Stimulated activated effector memory CD8-positive, alpha-beta T cell treated with anti-CD3 and anti-CD28 coated beads, Interleukin-12 subunit alpha, Interleukin-12 subunit beta, amount 100 ng/mL, for 72 hours (primary cell): ENCODE data around the gene SCML1.

Source experiments
- ATAC-seq: fragments of 150-1000 bp; cut with Tn5 transposase; 2 replicates; pipeline ENCODE4 v1.10.0; 2021
- DNase-seq, 2 donors: peaks; one replicate each; pipeline ENCODE4 v3.0.0; 2021 to 2022; ENCODE audit warnings: low spot score in 2 of 2
- H3K27ac Mint-ChIP-seq: one replicate; pipeline ENCODE4 v1.8.0; 2022; ENCODE audit warnings: mild to moderate bottlenecking, mixed read lengths
- H3K36me3 Mint-ChIP-seq: one replicate; pipeline ENCODE4 v1.8.0; 2022; ENCODE audit warnings: mild to moderate bottlenecking, mixed read lengths
- H3K4me1 Mint-ChIP-seq: one replicate; pipeline ENCODE4 v1.8.0; 2022; ENCODE audit warnings: mixed read lengths
- H3K4me3 Mint-ChIP-seq: one replicate; pipeline ENCODE4 v1.8.0; 2022; ENCODE audit warnings: mild to moderate bottlenecking, mixed read lengths
- H3K9me3 Mint-ChIP-seq: one replicate; pipeline ENCODE4 v1.8.0; 2022; ENCODE audit warnings: mixed read lengths

The SCML1 gene, protein sequence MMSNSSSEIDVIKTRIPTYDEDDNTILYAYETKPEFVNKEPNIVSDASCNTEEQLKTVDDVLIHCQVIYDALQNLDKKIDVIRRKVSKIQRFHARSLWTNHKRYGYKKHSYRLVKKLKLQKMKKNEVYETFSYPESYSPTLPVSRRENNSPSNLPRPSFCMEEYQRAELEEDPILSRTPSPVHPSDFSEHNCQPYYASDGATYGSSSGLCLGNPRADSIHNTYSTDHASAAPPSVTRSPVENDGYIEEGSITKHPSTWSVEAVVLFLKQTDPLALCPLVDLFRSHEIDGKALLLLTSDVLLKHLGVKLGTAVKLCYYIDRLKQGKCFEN

DNA sequence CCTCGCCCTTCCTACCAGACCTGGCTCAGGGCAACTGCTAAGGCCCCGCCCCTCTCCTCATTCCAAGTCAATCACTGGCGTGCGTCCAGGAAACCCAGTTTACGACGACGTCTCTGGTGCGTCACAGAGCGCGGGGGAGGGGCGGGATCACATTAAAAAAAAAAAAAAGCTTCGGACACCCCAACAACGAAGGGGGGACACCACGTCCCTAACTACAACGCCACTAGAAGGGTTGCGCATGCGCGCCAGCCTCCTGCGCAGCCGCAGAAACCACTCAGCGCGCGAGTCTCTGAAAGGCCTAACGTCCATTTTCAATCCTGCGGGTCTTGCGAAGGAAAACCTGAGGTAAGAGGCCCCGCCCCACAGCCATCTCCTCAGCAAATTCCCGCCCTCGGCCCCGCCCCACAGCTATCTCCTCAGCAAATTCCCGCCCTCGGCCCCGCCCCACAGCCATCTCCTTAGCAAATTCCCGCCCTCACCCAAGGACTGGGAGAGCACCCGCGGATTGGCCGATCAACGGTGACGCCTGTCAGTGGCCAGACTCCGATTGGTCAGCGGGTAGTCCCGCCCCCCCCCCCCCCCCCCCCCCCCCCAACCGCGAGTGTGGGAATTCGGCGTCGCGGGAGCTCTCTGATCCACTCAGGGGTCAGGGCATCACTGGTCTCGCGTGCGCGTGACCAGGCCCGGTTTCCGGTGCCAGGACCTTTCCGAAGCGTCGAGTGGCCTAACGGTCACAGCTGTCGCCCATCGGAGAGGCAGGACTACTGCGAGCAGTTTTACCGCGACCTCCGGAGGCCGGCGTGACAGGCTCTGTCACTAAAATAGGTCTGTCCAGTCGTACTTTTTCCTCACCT is at the start of gene SCML1:
TSS of gene SCML1 (plus strand) at position 638 of the 854 bp plus-strand sequence. CDS start 6,694 bp downstream, outside the sequence.
- Mint-ChIP-seq H3K9me3 (no peaks in the 10 kb centered on the region), H3K4me1 (peaks cover 18% of the 10 kb centered on the region), H3K27ac (no peak within 1 kb of the TSS), H3K4me3 (peak within 1 kb of the TSS; percentile 68), H3K36me3 (peaks cover 5% of the 10 kb centered on the region)
- DNase-seq (peak; percentile 9 to 55), ATAC-seq (peak; percentile 75)

DNA sequence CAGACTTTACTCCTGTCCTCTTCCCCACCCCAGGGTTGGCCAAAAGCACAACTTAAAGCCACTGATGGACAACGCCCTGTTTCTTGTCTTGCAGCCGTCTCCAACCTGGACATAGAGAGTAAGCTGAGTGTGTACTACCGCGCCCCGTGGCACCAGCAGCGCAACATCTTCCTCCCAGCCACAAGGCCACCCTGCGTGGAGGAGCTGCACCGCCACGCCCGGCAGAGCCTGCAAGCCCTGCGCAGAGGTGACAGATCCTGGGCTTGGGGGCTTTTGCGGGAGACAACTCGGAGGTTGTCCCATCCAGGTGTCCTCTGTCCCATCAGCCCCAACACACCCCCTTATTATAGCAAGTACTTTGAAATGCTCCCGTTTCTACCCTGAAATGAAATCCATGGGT is 49.6 kb upstream of the SCML1 start:
- H3K4me1 Mint-ChIP-seq: peaks cover 4% of the 10 kb centered on the region
- ATAC-seq: no peak
- no peak overlapping the region for H3K4me3 Mint-ChIP-seq
- no peak for DNase-seq
- H3K27ac Mint-ChIP-seq: no peak overlapping the region
- H3K9me3 Mint-ChIP-seq: no peaks in the 10 kb centered on the region
- no peaks in the 10 kb centered on the region for H3K36me3 Mint-ChIP-seq

DNA sequence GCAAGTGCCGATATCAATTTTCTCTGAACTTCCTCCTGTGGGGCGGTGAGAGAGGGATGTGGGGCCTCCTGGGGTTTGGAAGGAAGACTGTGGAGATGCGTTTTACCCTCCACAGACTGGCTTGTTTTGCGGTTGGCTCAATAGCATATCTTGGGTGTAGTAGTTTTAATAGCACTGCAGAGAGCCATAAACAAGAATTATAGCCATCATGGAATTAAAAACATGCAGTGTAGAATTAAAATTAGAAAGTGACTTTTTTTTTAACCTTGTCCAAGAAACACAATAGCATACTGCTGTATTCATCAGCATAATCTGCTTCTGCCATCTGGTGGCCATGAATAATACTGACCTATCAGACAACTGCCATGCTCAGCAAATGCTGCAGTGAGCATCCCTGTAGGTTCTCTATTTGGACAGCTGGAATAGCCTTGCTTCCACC is 47.3 kb upstream of the SCML1 start:
- ATAC-seq: no peak
- no peak overlapping the region for H3K27ac Mint-ChIP-seq

DNA sequence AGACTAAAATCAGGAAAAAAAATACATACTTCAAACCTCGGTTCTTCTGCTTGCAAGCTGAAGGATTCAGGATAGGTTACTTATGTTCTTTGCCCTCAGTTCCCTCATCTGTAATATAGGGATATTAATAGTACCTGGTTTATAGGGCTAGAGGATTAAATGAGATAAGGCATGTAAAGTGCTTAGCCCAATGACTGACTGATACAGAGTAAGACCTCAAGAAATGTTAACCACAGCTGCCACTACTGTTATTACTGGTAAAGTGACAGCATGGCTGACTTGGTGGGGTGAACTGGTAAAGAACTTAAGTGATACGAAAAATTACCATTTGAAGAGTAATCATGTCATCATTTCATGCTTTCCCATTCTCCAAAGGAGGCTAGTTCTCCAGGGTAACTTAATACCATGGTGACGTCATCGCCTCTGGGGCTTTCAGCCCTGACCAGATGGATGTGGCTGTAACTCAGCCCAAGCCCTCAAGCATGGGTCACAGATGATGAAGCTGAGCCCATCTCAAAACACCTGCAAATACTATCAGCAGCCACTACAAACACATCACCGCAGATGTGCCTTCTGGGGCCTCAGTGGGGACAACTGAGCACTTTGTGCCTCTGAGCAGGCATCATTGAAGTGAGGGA is 44.5 kb upstream of the SCML1 start:
- Mint-ChIP-seq H3K9me3 (no peaks in the 10 kb centered on the region), H3K27ac (no peak overlapping the region), H3K36me3 (no peaks in the 10 kb centered on the region), H3K4me1 (no peaks in the 10 kb centered on the region), H3K4me3 (no peak overlapping the region)
- ATAC-seq (peak; percentile 83), DNase-seq (no peak)

More for the DNA sequence above, 47.3 kb upstream of the SCML1 start:
- no peak overlapping the region for H3K4me3 Mint-ChIP-seq
- no peaks in the 10 kb centered on the region for H3K4me1 Mint-ChIP-seq
- no peak for DNase-seq
- H3K9me3 Mint-ChIP-seq: no peaks in the 10 kb centered on the region
- H3K36me3 Mint-ChIP-seq: no peaks in the 10 kb centered on the region

DNA sequence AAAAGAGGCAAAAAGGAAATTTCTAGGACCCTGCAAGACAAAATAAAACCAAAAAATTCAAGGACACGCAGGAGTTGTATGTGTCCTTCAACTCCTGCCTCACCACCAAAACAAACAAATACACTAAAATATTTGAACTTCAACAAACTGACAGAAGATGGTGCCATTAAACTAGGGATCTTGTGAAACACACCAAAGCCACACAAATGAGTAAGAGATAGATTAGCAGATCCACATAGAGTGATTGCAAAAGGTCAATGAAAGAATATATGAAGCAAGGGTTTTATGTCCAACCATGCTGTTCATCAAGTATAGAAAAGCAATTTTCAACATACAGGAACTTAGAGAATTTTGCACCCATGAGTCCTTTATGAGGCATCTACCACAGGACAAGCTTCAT is 40.1 kb upstream of the SCML1 start:
- H3K4me1 Mint-ChIP-seq: no peaks in the 10 kb centered on the region
- no peaks in the 10 kb centered on the region for H3K9me3 Mint-ChIP-seq
- H3K36me3 Mint-ChIP-seq: no peaks in the 10 kb centered on the region
- H3K27ac Mint-ChIP-seq: no peak overlapping the region
- DNase-seq (no peak), ATAC-seq (no peak)
- no peak overlapping the region for H3K4me3 Mint-ChIP-seq

DNA sequence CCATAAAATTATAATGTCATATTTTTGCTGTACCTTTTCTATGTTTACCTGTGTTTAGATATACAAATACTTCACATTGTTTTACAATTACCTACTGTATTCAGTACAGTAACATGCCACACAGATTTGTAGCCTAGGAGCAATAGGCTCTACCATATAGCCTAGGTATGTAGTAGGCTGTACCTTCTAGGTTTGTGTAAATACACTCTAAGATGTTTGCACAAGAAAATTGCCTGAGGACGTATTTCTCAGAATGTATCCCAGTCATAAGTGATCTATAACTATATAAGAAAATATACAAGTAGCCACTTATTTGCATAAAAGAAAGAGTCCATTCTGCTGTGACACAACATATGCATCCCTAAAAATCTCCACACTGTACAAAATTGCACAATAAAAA is 36.3 kb upstream of the SCML1 start:
- ATAC-seq: no peak
- no peaks in the 10 kb centered on the region for H3K36me3 Mint-ChIP-seq
- no peaks in the 10 kb centered on the region for H3K4me1 Mint-ChIP-seq
- H3K9me3 Mint-ChIP-seq: no peaks in the 10 kb centered on the region
- no peak for DNase-seq
- H3K4me3 Mint-ChIP-seq: no peak overlapping the region
- no peak overlapping the region for H3K27ac Mint-ChIP-seq

DNA sequence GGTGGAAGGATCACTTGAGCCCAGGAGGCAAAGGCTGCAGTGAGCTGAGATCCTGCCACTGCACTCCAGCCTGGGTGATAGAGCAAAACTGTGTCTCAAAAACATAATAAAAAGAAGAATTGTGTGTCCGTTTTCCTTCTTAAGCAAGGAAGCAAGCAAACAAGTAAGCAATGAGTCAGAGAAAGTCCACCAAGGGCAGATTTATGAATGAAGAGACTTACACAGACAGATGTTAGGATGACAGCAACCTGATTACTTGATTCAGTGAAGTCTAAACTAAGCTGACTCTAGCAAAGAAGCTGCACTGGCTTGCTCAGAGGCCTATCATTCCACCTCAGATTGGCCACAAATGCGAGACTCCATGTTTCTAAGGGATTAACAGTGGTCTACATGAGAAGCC is 34.1 kb upstream of the SCML1 start:
- Mint-ChIP-seq H3K4me3 (no peak overlapping the region), H3K36me3 (no peaks in the 10 kb centered on the region), H3K9me3 (no peaks in the 10 kb centered on the region), H3K27ac (no peak overlapping the region), H3K4me1 (no peaks in the 10 kb centered on the region)
- no peak for ATAC-seq
- no peak for DNase-seq

DNA sequence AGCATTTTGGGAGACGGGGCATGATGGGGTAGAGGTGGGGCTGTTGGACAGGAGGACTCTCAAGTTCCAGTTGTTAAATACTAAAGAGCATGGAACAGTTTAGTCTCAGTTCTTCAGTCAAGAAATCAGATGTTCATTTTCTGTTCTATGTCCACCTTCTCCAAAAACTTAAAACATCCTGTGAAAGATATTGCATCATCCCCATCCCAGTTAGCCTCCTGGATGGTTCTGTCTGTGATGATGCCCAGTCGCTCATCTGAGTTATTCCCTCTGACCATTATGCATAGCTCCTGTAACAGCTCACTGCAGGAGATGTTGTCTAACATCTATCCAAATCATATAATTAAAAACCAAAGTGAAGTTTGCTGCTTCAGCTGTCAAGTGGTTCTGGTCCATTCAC is 32.1 kb upstream of the SCML1 start:
- Mint-ChIP-seq H3K27ac (no peak overlapping the region), H3K4me1 (no peaks in the 10 kb centered on the region), H3K9me3 (no peaks in the 10 kb centered on the region), H3K36me3 (no peaks in the 10 kb centered on the region), H3K4me3 (no peak overlapping the region)
- ATAC-seq: no peak
- no peak for DNase-seq

DNA sequence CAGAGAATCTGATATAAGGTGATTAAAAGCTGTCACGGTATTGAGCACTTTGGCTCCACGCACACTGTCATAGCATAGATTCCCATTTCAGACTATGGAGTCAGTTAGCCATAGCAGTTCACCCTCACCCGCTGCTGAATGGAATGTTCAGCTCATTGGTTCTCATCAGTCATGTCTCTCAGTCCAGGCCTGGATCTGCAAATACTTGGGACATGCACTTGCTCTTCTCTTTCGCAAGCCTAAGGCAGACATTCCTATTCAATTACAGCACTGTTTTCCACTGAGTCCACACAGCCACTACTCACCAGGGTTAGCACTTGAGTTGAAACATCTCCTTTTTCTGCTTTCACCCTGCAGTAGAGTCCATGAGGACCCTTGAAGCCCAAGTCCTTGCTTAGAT is 30.6 kb upstream of the SCML1 start:
- no peak for ATAC-seq
- no peak overlapping the region for H3K27ac Mint-ChIP-seq
- no peaks in the 10 kb centered on the region for H3K4me1 Mint-ChIP-seq
- no peaks in the 10 kb centered on the region for H3K9me3 Mint-ChIP-seq
- DNase-seq: no peak
- H3K36me3 Mint-ChIP-seq: no peaks in the 10 kb centered on the region
- no peak overlapping the region for H3K4me3 Mint-ChIP-seq

DNA sequence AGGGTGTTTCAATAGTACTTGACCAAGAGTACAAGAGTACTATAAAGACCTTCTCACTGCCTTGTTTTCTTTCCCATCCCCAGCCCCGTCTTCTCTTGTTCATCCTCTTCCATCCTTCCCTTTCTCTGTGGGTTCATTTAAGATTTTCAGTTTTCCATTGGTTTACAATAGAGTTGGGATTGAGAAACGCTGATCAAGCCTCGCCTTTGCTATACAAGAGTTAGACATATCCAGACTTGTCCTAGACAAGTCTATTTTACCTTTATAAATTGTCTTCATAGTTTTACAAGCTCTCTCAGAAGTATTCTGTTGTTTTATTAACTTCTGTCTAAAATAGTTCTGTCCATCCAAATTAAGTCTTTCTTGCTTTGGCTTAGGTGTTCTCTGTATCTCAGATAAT is 29.6 kb upstream of the SCML1 start:
- Mint-ChIP-seq H3K9me3 (no peaks in the 10 kb centered on the region), H3K4me3 (no peak overlapping the region), H3K4me1 (no peaks in the 10 kb centered on the region), H3K27ac (no peak overlapping the region), H3K36me3 (no peaks in the 10 kb centered on the region)
- no peak for DNase-seq
- no peak for ATAC-seq

DNA sequence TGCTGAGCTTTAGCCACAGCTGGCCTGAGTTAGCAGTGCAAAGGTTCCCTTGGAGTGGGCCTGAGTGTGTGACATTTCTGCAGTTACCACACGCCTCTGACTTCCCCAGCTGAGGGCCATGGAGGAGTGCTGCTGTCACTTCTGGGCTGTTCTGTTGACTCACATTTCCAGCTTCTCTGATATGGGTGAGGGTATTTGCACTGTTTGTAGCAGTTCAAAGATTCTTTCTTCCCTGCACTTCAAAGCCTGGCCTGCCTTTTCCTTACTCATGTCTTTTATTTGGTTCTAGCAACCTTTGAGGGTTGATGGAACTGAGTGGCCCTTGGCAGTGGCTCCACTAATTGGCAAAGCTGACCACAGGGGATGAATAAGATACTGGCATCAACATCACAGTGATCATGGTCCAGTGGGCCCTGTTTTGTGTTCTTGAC is 26.4 kb upstream of the SCML1 start:
- H3K9me3 Mint-ChIP-seq: no peaks in the 10 kb centered on the region
- DNase-seq (no peak), ATAC-seq (no peak)
- no peaks in the 10 kb centered on the region for H3K4me1 Mint-ChIP-seq
- no peak overlapping the region for H3K27ac Mint-ChIP-seq
- H3K36me3 Mint-ChIP-seq: no peaks in the 10 kb centered on the region
- no peak overlapping the region for H3K4me3 Mint-ChIP-seq

DNA sequence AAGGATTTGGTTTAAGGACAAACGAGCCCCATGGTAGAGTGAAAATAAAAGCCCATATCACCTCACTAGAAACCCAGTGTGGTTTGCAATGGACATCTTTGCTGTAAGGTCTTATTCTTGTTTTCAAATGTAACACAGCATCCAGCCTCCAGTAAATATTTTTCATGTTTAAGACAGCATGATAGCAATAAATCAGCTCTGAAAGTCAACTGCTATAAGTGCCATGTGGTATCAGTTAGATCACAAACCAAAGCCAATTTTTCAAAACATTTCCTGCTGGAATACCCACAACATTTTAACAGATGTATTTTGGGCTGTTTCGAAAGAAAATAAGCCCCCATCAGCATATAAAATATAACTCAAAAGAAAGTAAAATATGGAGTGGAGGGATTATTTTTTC is 24.0 kb upstream of the SCML1 start:
- H3K9me3 Mint-ChIP-seq: no peaks in the 10 kb centered on the region
- ATAC-seq: no peak

DNA sequence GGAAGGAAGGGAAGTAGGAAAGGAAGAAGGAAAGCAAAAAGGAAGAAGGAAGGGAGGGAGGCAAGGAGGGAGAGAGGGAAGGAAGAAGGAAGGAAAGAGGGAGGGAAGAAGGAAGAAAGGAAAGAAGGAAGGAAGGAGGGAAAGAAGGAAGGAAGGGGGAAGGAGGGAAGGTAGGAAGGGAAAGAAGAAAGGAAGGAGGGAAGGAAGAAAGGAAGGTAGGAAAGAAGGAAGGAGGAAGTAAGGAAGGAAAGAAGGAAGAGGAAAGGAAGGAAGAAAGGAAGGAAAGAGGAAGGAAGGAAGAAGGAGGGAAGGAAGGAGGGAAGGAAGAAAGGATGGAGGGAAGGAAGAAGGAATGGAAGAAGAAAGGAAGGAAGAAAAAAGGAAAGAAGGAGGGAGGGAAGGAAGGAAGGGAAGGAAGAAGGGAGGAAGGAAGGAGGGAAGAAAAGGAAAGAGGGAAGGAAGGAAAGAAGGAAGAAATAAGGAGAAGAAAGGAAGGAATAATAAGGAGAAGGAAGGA is 18.6 kb upstream of the SCML1 start:
- ATAC-seq (no peak), DNase-seq (no peak)
- Mint-ChIP-seq H3K9me3 (no peaks in the 10 kb centered on the region), H3K4me1 (no peaks in the 10 kb centered on the region), H3K27ac (no peak overlapping the region), H3K36me3 (no peaks in the 10 kb centered on the region), H3K4me3 (no peak overlapping the region)

More for the DNA sequence above, 24.0 kb upstream of the SCML1 start:
- Mint-ChIP-seq H3K4me1 (no peaks in the 10 kb centered on the region), H3K27ac (no peak overlapping the region), H3K36me3 (no peaks in the 10 kb centered on the region), H3K4me3 (no peak overlapping the region)
- DNase-seq: no peak

DNA sequence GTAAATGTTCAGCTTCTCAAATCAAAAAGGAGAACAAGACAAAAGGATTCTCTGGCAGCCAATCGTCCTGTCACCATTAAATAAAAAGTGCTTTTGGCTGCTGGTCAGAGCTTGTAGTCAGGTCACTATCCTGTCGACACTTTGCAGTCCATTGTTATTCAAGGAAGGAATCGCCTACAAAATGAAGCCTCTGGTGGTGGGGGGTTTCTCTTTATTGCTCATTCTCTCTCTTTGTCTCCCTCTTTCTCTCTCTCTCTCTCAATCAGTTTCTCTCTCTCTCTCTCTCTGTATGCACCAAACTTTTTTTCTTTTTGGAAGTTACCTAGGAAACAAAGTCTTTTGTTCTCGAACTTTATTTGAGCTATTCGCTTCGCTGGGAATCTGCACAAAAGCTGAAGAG is 17.6 kb upstream of the SCML1 start:
- DNase-seq (no peak), ATAC-seq (no peak)
- Mint-ChIP-seq H3K27ac (no peak overlapping the region), H3K36me3 (no peaks in the 10 kb centered on the region), H3K9me3 (no peaks in the 10 kb centered on the region), H3K4me3 (no peak overlapping the region), H3K4me1 (no peaks in the 10 kb centered on the region)

DNA sequence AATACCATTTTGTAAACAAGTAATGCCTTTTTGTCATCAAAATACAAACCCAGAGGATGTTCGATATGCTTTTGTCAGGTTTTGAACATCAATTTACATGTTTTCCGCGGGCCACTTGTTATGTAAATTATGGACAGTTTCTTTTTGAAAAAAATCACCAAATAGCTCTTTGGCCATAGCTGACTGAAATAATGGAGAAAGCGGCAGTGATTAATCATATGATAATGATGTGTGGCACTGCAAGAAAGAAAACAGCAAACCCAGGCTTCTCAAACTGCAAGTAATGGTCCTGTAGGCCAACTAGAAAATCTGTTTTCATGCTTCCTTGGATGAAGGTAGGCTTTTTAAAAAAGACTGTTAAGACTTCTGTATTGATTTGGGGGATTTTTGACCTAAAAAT is 15.6 kb upstream of the SCML1 start:
- Mint-ChIP-seq H3K36me3 (no peaks in the 10 kb centered on the region), H3K4me1 (no peaks in the 10 kb centered on the region), H3K4me3 (no peak overlapping the region), H3K9me3 (no peaks in the 10 kb centered on the region), H3K27ac (no peak overlapping the region)
- DNase-seq (no peak), ATAC-seq (no peak)
